Measurements from ENCODE around the gene FARP2.

FARP2 gene

GRCh38 chr2:241492174-241492565 lies 136.1 kb downstream of the FARP2 start:
- H3K4me1 ChIP-seq, result peaks cover 0 to 15% (median 0%) of the 10 kb centered on the region in 10 experiments; a peak in 5 of 20 replicates
- H4K20me1 ChIP-seq, result peaks cover 0 to 78% (median 44%) of the 10 kb centered on the region in 11 experiments; a peak in 18 of 22 replicates
- no peak overlapping the region for H3K27ac ChIP-seq
- H3K27me3 ChIP-seq, result no peaks in the 10 kb centered on the region
- TF ChIP-seq Cebpa-rat (IDR thresholded peaks at IDR 0.05), result no peak
- H3K9me3 ChIP-seq (replicated peaks in 1 of 11), result no peaks in the 10 kb centered on the region
- H3K4me2 ChIP-seq, result no peak overlapping the region
- no peak overlapping the region for H3K4me3 ChIP-seq
- H3K9ac ChIP-seq, result no peak overlapping the region
- peaks cover 36 to 80% (median 53%) of the 10 kb centered on the region in 11 experiments for H3K36me3 ChIP-seq

DNA sequence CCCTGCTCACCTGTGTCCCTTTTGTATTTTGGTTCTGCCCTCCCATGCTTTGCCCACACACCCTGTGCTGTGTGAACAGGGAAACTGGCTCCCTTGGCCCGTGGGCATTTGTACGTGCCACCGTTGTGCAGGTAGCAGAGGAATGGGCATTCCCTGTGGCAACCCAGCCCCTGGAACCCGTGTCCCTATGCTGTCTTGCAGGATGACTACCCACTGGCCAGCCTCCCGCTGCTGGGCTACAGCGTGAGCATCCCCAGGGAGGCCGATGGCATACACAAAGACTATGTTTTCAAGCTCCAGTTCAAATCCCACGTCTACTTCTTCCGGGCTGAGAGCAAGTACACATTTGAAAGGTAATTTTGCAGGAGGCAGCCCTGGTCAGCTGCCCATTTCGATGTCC lies 137.0 kb downstream of the FARP2 start:
- H4K20me1 ChIP-seq, result peaks cover 0 to 87% (median 51%) of the 10 kb centered on the region in 11 experiments; a peak in 18 of 22 replicates
- TF ChIP-seq Cebpa-rat (IDR thresholded peaks at IDR 0.05), result no peak
- H3K9me3 ChIP-seq (replicated peaks in 1 of 11), result no peaks in the 10 kb centered on the region
- H3K27me3 ChIP-seq, result no peaks in the 10 kb centered on the region
- no peak overlapping the region for H3K9ac ChIP-seq
- H3K36me3 ChIP-seq, result peaks cover 45 to 89% (median 62%) of the 10 kb centered on the region in 11 experiments
- H3K4me2 ChIP-seq, result no peak overlapping the region
- peaks cover 0 to 15% (median 0%) of the 10 kb centered on the region in 10 experiments; a peak in 5 of 20 replicates for H3K4me1 ChIP-seq
- no peak overlapping the region for H3K27ac ChIP-seq
- H3K4me3 ChIP-seq, result no peak overlapping the region

- no peak for TF ChIP-seq Cebpa-rat (IDR thresholded peaks at IDR 0.05)
- no peak overlapping the region for H3K27ac ChIP-seq
- H3K4me2 ChIP-seq, result no peak overlapping the region
- no peaks in the 10 kb centered on the region for H3K9me3 ChIP-seq (replicated peaks in 1 of 11)
- no peaks in the 10 kb centered on the region for H3K27me3 ChIP-seq
- peaks cover 57 to 100% (median 75%) of the 10 kb centered on the region in 11 experiments for H3K36me3 ChIP-seq
- H4K20me1 ChIP-seq, result peaks cover 6 to 100% (median 63%) of the 10 kb centered on the region in 11 experiments; a peak in 21 of 22 replicates
- H3K4me3 ChIP-seq, result no peak overlapping the region
- peaks cover 0 to 15% (median 0%) of the 10 kb centered on the region in 10 experiments; a peak in 5 of 20 replicates for H3K4me1 ChIP-seq
- no peak overlapping the region for H3K9ac ChIP-seq
Measured at GRCh38 chr2:241494311-241494908, 138.3 kb downstream of the FARP2 start.

- no peak for TF ChIP-seq Cebpa-rat (IDR thresholded peaks at IDR 0.05)
- Histone ChIP-seq H3K27ac (no peak overlapping the region), H4K20me1 (peaks cover 15 to 100% (median 73%) of the 10 kb centered on the region in 11 experiments; a peak in 21 of 22 replicates), H3K36me3 (peaks cover 67 to 100% (median 84%) of the 10 kb centered on the region in 11 experiments), H3K4me1 (peaks cover 0 to 15% (median 0%) of the 10 kb centered on the region in 10 experiments; a peak in 5 of 20 replicates), H3K9me3 (replicated peaks in 1 of 11) (no peaks in the 10 kb centered on the region), H3K4me3 (no peak overlapping the region), H3K27me3 (no peaks in the 10 kb centered on the region), H3K9ac (no peak overlapping the region), H3K4me2 (no peak overlapping the region)
Measured at GRCh38 chr2:241495172-241496002, 139.3 kb downstream of the FARP2 start.

- H3K36me3 ChIP-seq, result peaks cover 75 to 100% (median 91%) of the 10 kb centered on the region in 11 experiments
- H3K4me1 ChIP-seq, result peaks cover 0 to 11% (median 0%) of the 10 kb centered on the region in 10 experiments; a peak in 5 of 20 replicates
- no peaks in the 10 kb centered on the region for H3K27me3 ChIP-seq
- no peaks in the 10 kb centered on the region for H3K9me3 ChIP-seq (replicated peaks in 1 of 11)
- no peak overlapping the region for H3K4me2 ChIP-seq
- peaks cover 23 to 100% (median 75%) of the 10 kb centered on the region in 11 experiments; a peak in 21 of 22 replicates for H4K20me1 ChIP-seq
- H3K9ac ChIP-seq, result no peak overlapping the region
- H3K4me3 ChIP-seq, result no peak overlapping the region
- no peak for TF ChIP-seq Cebpa-rat (IDR thresholded peaks at IDR 0.05)
- H3K27ac ChIP-seq, result no peak overlapping the region
Measured at GRCh38 chr2:241496003-241496707, 140.1 kb downstream of the FARP2 start.

- peaks cover 33 to 100% (median 75%) of the 10 kb centered on the region in 11 experiments; a peak in 21 of 22 replicates for H4K20me1 ChIP-seq
- peaks cover 85 to 100% (median 99%) of the 10 kb centered on the region in 11 experiments for H3K36me3 ChIP-seq
- no peak overlapping the region for H3K4me3 ChIP-seq
- no peak for TF ChIP-seq Cebpa-rat (IDR thresholded peaks at IDR 0.05)
- peaks cover 0 to under 1% (median 0%) of the 10 kb centered on the region in 10 experiments; a peak in 1 of 20 replicates for H3K4me1 ChIP-seq
- no peak overlapping the region for H3K4me2 ChIP-seq
- no peak overlapping the region for H3K27ac ChIP-seq
- H3K9ac ChIP-seq, result no peak overlapping the region
- no peaks in the 10 kb centered on the region for H3K27me3 ChIP-seq
- no peaks in the 10 kb centered on the region for H3K9me3 ChIP-seq (replicated peaks in 1 of 11)
Measured at GRCh38 chr2:241496904-241497877, 141.1 kb downstream of the FARP2 start.

GRCh38 chr2:241498115-241499070 lies 142.3 kb downstream of the FARP2 start:
- no peaks in the 10 kb centered on the region for H3K9me3 ChIP-seq (replicated peaks in 1 of 11)
- H3K36me3 ChIP-seq, result peaks cover 82 to 96% (median 94%) of the 10 kb centered on the region in 11 experiments
- H3K27me3 ChIP-seq, result no peaks in the 10 kb centered on the region
- no peaks in the 10 kb centered on the region for H3K4me1 ChIP-seq
- no peak overlapping the region for H3K4me3 ChIP-seq
- TF ChIP-seq Cebpa-rat (IDR thresholded peaks at IDR 0.05), result no peak
- H4K20me1 ChIP-seq, result peaks cover 40 to 97% (median 77%) of the 10 kb centered on the region in 11 experiments; a peak in 21 of 22 replicates
- no peak overlapping the region for H3K9ac ChIP-seq
- no peak overlapping the region for H3K27ac ChIP-seq
- no peak overlapping the region for H3K4me2 ChIP-seq

All from BLaER1 treated with 17β-estradiol and CSF1 and Interleukin-3, amounts not matched to agents 10 nM and 100 nM (cell line).